HG03520 (cell line): ENCODE results near the gene CDH11.
A peak's percentile ranks its signal among the peaks of the same experiment; 100 is the strongest.

Source experiments
- ATAC-seq: cut with Tn5 transposase; IDR thresholded peaks from one replicate; pipeline ENCODE4 v1.9.1; 2021; ENCODE audit warnings: mild to moderate bottlenecking, moderate library complexity; ENCODE audit not compliant: unreplicated experiment

Gene CDH11

DNA sequence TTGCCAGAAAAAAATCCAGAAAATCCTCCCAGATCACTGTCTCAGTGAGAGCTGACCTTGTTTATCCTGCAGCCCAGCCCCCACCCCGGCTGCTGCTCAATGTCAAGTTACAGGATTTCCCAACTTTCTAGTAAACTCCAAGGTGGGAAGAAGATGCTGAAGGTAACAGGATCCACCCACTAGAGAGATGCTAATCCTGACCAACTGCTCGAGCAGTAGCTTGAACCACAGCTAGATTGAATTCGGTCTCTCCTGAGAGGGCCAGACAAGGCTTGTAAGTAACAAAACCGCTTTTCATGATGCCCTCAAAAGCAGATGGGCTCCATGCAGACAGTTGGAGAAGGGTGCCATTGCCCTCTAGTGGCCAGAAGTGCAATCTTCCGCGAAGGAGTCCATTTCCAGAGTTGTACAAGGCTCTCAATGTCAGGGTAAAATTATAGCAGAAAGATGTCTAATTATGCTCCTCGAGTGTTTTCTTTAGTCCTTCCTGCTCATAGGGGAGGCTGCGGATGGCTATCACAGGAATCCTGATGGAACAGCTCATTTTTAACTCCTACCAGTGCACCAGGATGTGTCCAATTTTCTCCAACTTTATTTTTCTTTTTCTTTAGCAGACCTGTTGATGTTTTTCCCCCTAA is 3.9 kb downstream of the CDH11 start:
- peak; percentile 72 for ATAC-seq

GRCh38 chr16:65116818-65117430 is 4.9 kb downstream of the CDH11 start:
- ATAC-seq = no peak

- ATAC-seq = no peak
Observed at GRCh38 chr16:65116216-65116615, 5.6 kb downstream of the CDH11 start.

GRCh38 chr16:65114527-65114926 is 7.3 kb downstream of the CDH11 start:
- ATAC-seq = no peak

- ATAC-seq = no peak
Observed at GRCh38 chr16:65113441-65113840, 8.4 kb downstream of the CDH11 start.

GRCh38 chr16:65111306-65111705 is 10.6 kb downstream of the CDH11 start:
- ATAC-seq = no peak

- ATAC-seq = no peak
Observed at GRCh38 chr16:65106757-65107156, 15.1 kb downstream of the CDH11 start.

DNA sequence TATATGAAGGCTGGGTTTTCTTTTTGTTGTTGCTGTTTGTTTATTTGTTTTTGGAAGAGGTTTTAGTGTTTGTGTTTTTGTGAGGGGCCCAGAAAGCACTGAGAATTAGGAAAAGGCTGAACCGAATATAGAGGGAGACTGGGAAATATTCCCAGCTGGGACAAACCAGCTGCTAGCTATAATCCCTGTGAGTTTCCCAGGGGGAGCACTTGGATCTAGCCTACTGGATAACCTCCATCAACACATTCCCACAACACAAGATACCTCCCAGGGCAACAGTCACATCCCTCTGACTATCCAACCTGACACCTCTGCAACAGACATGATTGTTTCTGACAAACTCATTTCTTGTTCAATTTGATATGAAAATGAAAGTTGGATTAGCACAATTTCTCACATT is 16.7 kb downstream of the CDH11 start:
- ATAC-seq = no peak

DNA sequence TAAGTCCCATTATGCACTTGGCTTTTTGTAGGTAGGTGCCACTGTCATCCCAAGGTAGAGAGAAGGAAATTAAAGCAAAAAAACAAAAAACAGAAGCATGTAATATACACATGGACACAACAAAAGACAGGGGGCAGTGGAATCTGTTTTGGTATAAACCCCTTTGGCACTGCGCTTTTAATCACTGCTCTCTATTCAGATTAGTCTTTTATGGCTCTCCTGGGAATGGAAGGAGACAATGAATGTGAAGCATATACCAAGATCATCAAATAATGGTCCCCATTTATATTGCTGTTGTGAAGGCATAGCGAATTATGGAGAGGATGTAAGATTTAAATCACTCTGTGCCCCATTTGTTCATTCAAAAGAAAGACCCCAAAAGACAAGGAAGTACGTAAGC is 17.4 kb downstream of the CDH11 start:
- no peak for ATAC-seq

- no peak for ATAC-seq
Observed at GRCh38 chr16:65102326-65102725, 19.5 kb downstream of the CDH11 start.

- ATAC-seq = no peak
Observed at GRCh38 chr16:65101009-65101408, 20.9 kb downstream of the CDH11 start.

DNA sequence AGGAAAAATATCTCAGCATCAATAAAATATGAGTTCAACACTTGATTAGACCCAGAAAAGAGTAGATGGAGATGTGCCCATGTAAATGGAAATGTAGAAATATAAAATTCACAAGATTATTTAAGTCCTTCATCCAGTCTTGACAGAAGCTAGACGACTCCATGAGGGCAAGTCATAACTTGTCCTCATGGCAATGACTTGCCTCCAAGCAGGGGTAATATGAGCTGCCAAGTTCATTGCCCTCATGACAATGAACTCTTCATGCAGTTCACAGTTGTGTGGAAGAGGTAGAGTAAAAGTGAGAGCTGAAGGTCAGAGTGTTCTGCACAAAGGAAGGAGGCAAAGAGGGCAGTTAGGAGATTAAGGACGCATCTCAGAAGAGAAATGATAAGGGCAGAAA is 22.3 kb downstream of the CDH11 start:
- ATAC-seq = no peak

DNA sequence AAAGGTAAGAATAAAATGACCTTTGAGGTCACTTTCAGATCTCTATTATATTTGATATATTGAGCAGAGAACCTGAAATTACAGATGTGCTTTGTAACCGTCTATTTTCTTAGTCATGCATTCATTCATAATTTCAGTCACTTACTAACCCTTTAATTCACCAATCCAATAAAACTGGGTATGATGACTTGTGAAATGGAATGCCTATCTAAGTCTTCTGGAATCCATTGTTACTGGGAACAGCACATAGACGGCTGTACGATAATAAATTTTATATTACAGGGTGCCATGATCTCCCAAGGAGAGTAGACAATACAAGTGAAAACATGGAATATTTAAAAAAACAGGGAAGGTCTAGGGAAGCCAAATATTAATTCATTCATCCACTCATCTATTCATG is 22.9 kb downstream of the CDH11 start:
- ATAC-seq = no peak

GRCh38 chr16:65097296-65097695 is 24.6 kb downstream of the CDH11 start:
- no peak for ATAC-seq

DNA sequence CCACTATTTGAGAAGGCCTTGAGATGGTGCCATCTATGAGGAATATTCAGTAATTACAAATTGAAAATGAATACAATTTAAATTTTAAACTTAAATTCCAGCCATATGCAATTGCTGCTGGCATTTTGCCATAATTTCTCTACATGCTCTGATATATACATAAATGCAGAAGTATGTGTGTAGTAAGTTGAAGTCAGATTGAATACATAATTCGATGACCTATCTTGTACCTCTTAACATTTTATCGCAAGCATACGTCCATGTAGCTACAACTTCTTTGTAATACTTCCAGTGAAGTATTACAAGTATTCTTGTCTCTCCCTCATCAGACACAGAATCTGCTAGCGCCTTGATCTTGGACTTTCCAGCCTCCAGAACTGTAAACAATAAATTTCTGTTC is 26.0 kb downstream of the CDH11 start:
- ATAC-seq = no peak

DNA sequence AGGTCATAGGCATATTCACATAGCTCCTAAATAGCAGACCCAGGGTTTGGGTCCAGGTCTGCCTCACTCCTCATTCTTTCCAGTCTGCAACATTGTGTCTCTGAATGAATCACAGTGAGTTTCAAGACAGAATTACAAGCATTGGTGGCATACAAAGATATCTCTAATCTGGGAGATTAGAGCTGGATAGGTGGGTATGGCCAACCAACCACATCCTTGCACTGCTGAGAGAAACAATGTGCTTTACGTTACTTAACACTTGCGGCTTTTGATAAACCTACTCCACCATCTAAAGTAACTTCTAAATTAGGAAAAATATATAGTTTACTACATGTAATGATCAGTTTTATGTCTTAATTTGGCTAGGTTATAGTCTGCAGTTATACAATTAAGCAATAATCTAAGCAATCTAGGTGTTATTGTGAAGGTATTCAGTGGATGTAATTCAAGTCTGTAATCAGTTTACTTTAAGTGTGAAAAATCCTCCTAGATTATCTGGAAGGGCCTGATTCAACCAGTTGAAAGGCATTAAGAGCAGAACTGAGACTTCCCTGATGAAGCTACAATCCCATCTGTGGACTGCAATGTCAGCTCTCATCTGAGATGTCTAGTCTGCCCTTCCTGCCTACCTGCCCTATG is 26.7 kb downstream of the CDH11 start:
- no peak for ATAC-seq

- ATAC-seq = no peak
Observed at GRCh38 chr16:65094009-65094408, 27.9 kb downstream of the CDH11 start.

- ATAC-seq = no peak
Observed at GRCh38 chr16:65083164-65083857, 38.6 kb downstream of the CDH11 start.

DNA sequence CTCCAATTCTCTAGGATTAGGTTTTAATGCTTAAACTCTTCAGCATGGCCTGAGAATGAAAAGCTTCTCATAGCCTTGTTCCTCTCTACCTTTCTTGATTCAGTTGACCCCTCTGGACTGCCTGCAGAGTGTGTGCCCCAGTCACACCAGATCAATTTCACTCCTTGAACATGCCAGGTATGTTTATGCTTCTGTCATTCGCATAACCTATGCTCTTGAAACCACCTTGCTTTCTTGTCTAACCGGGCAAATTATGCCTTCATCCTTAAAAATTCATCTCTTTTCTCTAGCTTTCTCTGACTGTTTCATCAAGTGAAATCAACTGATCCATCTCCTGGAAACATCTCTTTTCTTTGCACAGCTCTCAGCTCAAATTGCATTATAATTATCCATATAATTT is 42.3 kb downstream of the CDH11 start:
- ATAC-seq = no peak

- no peak for ATAC-seq
Observed at GRCh38 chr16:65077181-65077580, 44.7 kb downstream of the CDH11 start.

GRCh38 chr16:65075877-65076276 is 46.0 kb downstream of the CDH11 start:
- no peak for ATAC-seq
